HG02885 (cell line): Measurements from ENCODE around the gene IFITM10.

Source experiments
- ATAC-seq: cut with Tn5 transposase; IDR thresholded peaks from one replicate; pipeline ENCODE4 v1.9.1; 2021; ENCODE audit warnings: mild to moderate bottlenecking; ENCODE audit not compliant: unreplicated experiment, poor library complexity

Gene IFITM10

GRCh38 chr11:1742371-1742770, 8.0 kb downstream of the IFITM10 start:
- no peak for ATAC-seq

- ATAC-seq, result no peak
Measured at GRCh38 chr11:1741741-1742140, 8.7 kb downstream of the IFITM10 start.

GRCh38 chr11:1740786-1741530, 9.4 kb downstream of the IFITM10 start:
- ATAC-seq, result no peak

GRCh38 chr11:1739576-1739975, 10.8 kb downstream of the IFITM10 start:
- no peak for ATAC-seq

GRCh38 chr11:1738380-1738779, 12.0 kb downstream of the IFITM10 start:
- no peak for ATAC-seq

- ATAC-seq, result no peak
Measured at GRCh38 chr11:1737080-1737757, 13.2 kb downstream of the IFITM10 start.

GRCh38 chr11:1736447-1736992, 13.9 kb downstream of the IFITM10 start:
- no peak for ATAC-seq

- no peak for ATAC-seq
Measured at GRCh38 chr11:1735271-1735670, 15.1 kb downstream of the IFITM10 start.

GRCh38 chr11:1734641-1735081, 15.7 kb downstream of the IFITM10 start:
- no peak for ATAC-seq

- no peak for ATAC-seq
Measured at GRCh38 chr11:1733716-1734640, 16.4 kb downstream of the IFITM10 start.

- no peak for ATAC-seq
Measured at GRCh38 chr11:1733009-1733715, 17.2 kb downstream of the IFITM10 start.

- ATAC-seq, result no peak
Measured at GRCh38 chr11:1732418-1733008, 17.9 kb downstream of the IFITM10 start.

GRCh38 chr11:1731451-1732059, 18.8 kb downstream of the IFITM10 start:
- no peak for ATAC-seq

- no peak for ATAC-seq
Measured at GRCh38 chr11:1730059-1730629, 20.3 kb downstream of the IFITM10 start.

- ATAC-seq, result no peak
Measured at GRCh38 chr11:1729692-1730011, 20.7 kb downstream of the IFITM10 start.

- no peak for ATAC-seq
Measured at GRCh38 chr11:1728931-1729691, 21.3 kb downstream of the IFITM10 start.

GRCh38 chr11:1728301-1728700, 22.1 kb downstream of the IFITM10 start:
- no peak for ATAC-seq

- no peak for ATAC-seq
Measured at GRCh38 chr11:1727861-1728260, 22.5 kb downstream of the IFITM10 start.
